AG08396 (cell line): ENCODE results near the gene NANOS2.

ENCODE experiments used
- DNase-seq: peaks from one replicate; pipeline ENCODE4 v3.0.0; 2012; ENCODE audit warnings: low spot score, mixed read lengths

NANOS2 gene

GRCh38 chr19:45895519-45895972 is 19.0 kb downstream of the NANOS2 start:
- no peak for DNase-seq

GRCh38 chr19:45890877-45891276 is 23.7 kb downstream of the NANOS2 start:
- DNase-seq, result no peak

GRCh38 chr19:45889210-45889885 is 25.2 kb downstream of the NANOS2 start:
- no peak for DNase-seq

GRCh38 chr19:45887200-45887710 is 27.3 kb downstream of the NANOS2 start:
- DNase-seq, result no peak

- peak; percentile 95 for DNase-seq
Observed at GRCh38 chr19:45886427-45887199, 28.0 kb downstream of the NANOS2 start.

GRCh38 chr19:45885556-45886426 is 28.8 kb downstream of the NANOS2 start, which contains the start of gene IRF2BP1:
TSS of gene IRF2BP1 (minus strand) at chr19:45886141. CDS start at chr19:45885774, 367 bp downstream.
- DNase-seq, result peak; percentile 94

GRCh38 chr19:45884682-45885555 is 29.7 kb downstream of the NANOS2 start:
- DNase-seq, result no peak

- DNase-seq, result no peak
Observed at GRCh38 chr19:45883881-45884681, 30.5 kb downstream of the NANOS2 start.

- DNase-seq, result no peak
Observed at GRCh38 chr19:45883586-45883880, 31.0 kb downstream of the NANOS2 start.

- peak; percentile 93 for DNase-seq
Observed at GRCh38 chr19:45882652-45883585, 31.7 kb downstream of the NANOS2 start.

- no peak for DNase-seq
Observed at GRCh38 chr19:45881909-45882528, 32.6 kb downstream of the NANOS2 start.

- no peak for DNase-seq
Observed at GRCh38 chr19:45881082-45881908, 33.3 kb downstream of the NANOS2 start.

GRCh38 chr19:45879971-45880370 is 34.6 kb downstream of the NANOS2 start:
- DNase-seq, result no peak

GRCh38 chr19:45879055-45879454 is 35.5 kb downstream of the NANOS2 start:
- DNase-seq, result no peak

GRCh38 chr19:45878043-45878794 is 36.4 kb downstream of the NANOS2 start:
- DNase-seq, result no peak

GRCh38 chr19:45876411-45877197 is 38.0 kb downstream of the NANOS2 start:
- DNase-seq, result no peak

- no peak for DNase-seq
Observed at GRCh38 chr19:45876161-45876410, 38.5 kb downstream of the NANOS2 start.
